OCI-LY7 (cell line): ENCODE results near the gene TSPO. TPM values are rescaled to one million over a fixed set of nuclear protein-coding genes. Genes with fewer than 3 reads are reported as not detected.

Experiments
- BruUV-seq: library from RNA; stranded (reverse); fragments of 400-500 nt; replicated peaks from 2 replicates; lab custom pipeline; 2021; lab: Mats Ljungman, UMichigan
- CTCF ChIA-PET: fragments of 300-600 bp; sonication (Branson Sonifier 250); formaldehyde crosslinking; loops from one replicate; lab custom pipeline; 2022; ENCODE audit warnings: antibody characterized with exemption; ENCODE audit not compliant: unreplicated experiment; lab: Charles Lee
- POLR2A ChIA-PET: fragments of 300-600 bp; sonication (Branson Sonifier 250); formaldehyde crosslinking; loops from one replicate; lab custom pipeline; 2022; ENCODE audit warnings: antibody characterized with exemption; lab: Charles Lee
- DNase-seq: peaks from one replicate; pipeline ENCODE4 v3.0.0-alpha.2; 2015; ENCODE audit warnings: low spot score
- H2AFZ ChIP-seq: fragments of 200-600 bp; sonication (generic), shearing (Covaris generic); 2 replicates; pipeline ENCODE4 v1.6.1; 2014; ENCODE audit warnings: mild to moderate bottlenecking, antibody characterized with exemption, low read length, moderate library complexity
- H3K27ac ChIP-seq: fragments of 200-600 bp; sonication (generic); 2 replicates; pipeline ENCODE4 v1.5.1; 2014; ENCODE audit warnings: mixed run types, low read depth, mild to moderate bottlenecking, moderate library complexity, low read length, inconsistent platforms; ENCODE audit not compliant: poor library complexity, severe bottlenecking
- H3K36me3 ChIP-seq: fragments of 200-600 bp; sonication (generic); 2 replicates; pipeline ENCODE4 v1.6.1; 2014; ENCODE audit warnings: mild to moderate bottlenecking, antibody characterized with exemption, low read length, moderate library complexity, mixed read lengths; ENCODE audit not compliant: insufficient read depth
- H3K4me1 ChIP-seq: fragments of 200-600 bp; sonication (generic); 2 replicates; pipeline ENCODE4 v1.5.1; 2014; ENCODE audit warnings: mild to moderate bottlenecking, low read length; ENCODE audit not compliant: insufficient read depth, poor library complexity, severe bottlenecking
- H3K4me2 ChIP-seq: fragments of 200-600 bp; sonication (generic); 2 replicates; pipeline ENCODE4 v1.6.1; 2014; ENCODE audit warnings: mild to moderate bottlenecking, low read length
- H3K4me3 ChIP-seq: fragments of 200-600 bp; sonication (generic); 2 replicates; pipeline ENCODE4 v1.5.1; 2014; ENCODE audit warnings: mild to moderate bottlenecking, low read depth, low read length; ENCODE audit not compliant: poor library complexity, severe bottlenecking
- H3K79me2 ChIP-seq: fragments of 200-600 bp; sonication (generic); 2 replicates; pipeline ENCODE4 v1.6.1; 2016; ENCODE audit warnings: low read depth, mild to moderate bottlenecking, low read length, moderate library complexity, mixed read lengths; ENCODE audit not compliant: insufficient read depth
- H3K9me2 ChIP-seq: fragments of 200-600 bp; sonication (generic); 2 replicates; pipeline ENCODE4 v1.6.1; 2016; ENCODE audit warnings: mild to moderate bottlenecking, low read length, mixed read lengths; ENCODE audit not compliant: insufficient read depth
- H3K9me3 ChIP-seq: fragments of 200-600 bp; sonication (generic); 2 replicates; pipeline ENCODE4 v1.6.1; 2014; ENCODE audit warnings: mild to moderate bottlenecking, mixed run types, low read length, mixed read lengths
- H4K20me1 ChIP-seq: fragments of 200-600 bp; sonication (generic); 2 replicates; pipeline ENCODE4 v1.6.1; 2014; ENCODE audit warnings: mild to moderate bottlenecking, antibody characterized with exemption, low read length, moderate library complexity, mixed read lengths; ENCODE audit not compliant: insufficient read depth
- CTCF ChIP-seq: fragments of 200-600 bp; sonication (generic); conservative IDR thresholded peaks from 2 replicates; pipeline ENCODE4 v1.5.1; 2014; ENCODE audit warnings: mild to moderate bottlenecking, antibody characterized with exemption, low read length, moderate library complexity, mixed read lengths
- EZH2phosphoT487 ChIP-seq: fragments of 200-600 bp; sonication (generic); IDR thresholded peaks from 2 replicates; pipeline ENCODE4 v1.6.1; 2018; ENCODE audit warnings: low read depth, borderline replicate concordance, mild to moderate bottlenecking, mixed run types, antibody characterized with exemption, low read length, moderate library complexity, mixed read lengths
- intact Hi-C: fragments of 100-400 bp; cut with micrococcal nuclease; formaldehyde crosslinking; loops from one replicate; pipeline ENCODE4 v1.10.0; 2022; ENCODE audit not compliant: unreplicated experiment
- total RNA-seq, 2 experiments: library from RNA; depleted of rRNA in 1 of 2; stranded (reverse); fragments of >200 nt in 1 of 2; shearing (Covaris generic) in 1 of 2; gene quantifications; 2 replicates each; pipeline ENCODE4 v1.2.3, GENCODE V29; 2014 to 2022

Gene TSPO
- total RNA-seq, 2 experiments from 2014 or later, result 47.1 to 69.9 TPM

GRCh38 chr22:43152003-43152356 lies 621 bp downstream of the TSPO start:
- peaks cover 33% of the 10 kb centered on the region for H3K4me1 ChIP-seq
- H3K36me3 ChIP-seq, result no peaks in the 10 kb centered on the region
- POLR2A ChIA-PET, result no interaction called here
- CTCF ChIA-PET, result no interaction called here
- peak overlapping the region; percentile 64 for H3K4me2 ChIP-seq
- peak overlapping the region; percentile 26; the same call in 1 of the 2 replicates for H2AFZ ChIP-seq
- no peaks in the 10 kb centered on the region for H4K20me1 ChIP-seq
- peak overlapping the region; percentile 68 for H3K4me3 ChIP-seq
- no peaks in the 10 kb centered on the region for H3K79me2 ChIP-seq
- no peak overlapping the region for H3K27ac ChIP-seq
- BruUV-seq, result no TSS peak
- intact Hi-C loops, result no loop called here
- DNase-seq, result peak; percentile 23
- H3K9me2 ChIP-seq, result no peaks in the 10 kb centered on the region
- H3K9me3 ChIP-seq, result no peaks in the 10 kb centered on the region
- TF ChIP-seq EZH2phosphoT487, result no peak
- no peak for TF ChIP-seq CTCF

- peak; percentile 33 for DNase-seq
- Histone ChIP-seq H3K4me1 (peaks cover 27% of the 10 kb centered on the region), H3K79me2 (no peaks in the 10 kb centered on the region), H3K9me2 (no peaks in the 10 kb centered on the region), H4K20me1 (no peaks in the 10 kb centered on the region), H3K36me3 (no peaks in the 10 kb centered on the region), H3K4me2 (peak overlapping the region; percentile 64), H2AFZ (peak overlapping the region; percentile 28; the same call in 1 of the 2 replicates), H3K27ac (no peak overlapping the region), H3K9me3 (no peaks in the 10 kb centered on the region), H3K4me3 (peak overlapping the region; percentile 68)
- TF ChIP-seq CTCF (no peak), EZH2phosphoT487 (no peak)
- CTCF ChIA-PET, result no interaction called here
- POLR2A ChIA-PET, result no interaction called here
- BruUV-seq, result no TSS peak
- intact Hi-C loops, result no loop called here
These were observed 1.2 kb downstream of the TSPO start for GRCh38 chr22:43152357-43153071.

GRCh38 chr22:43153899-43154298 lies 2.5 kb downstream of the TSPO start:
- Histone ChIP-seq H3K27ac (no peak overlapping the region), H3K9me3 (no peaks in the 10 kb centered on the region), H3K36me3 (no peaks in the 10 kb centered on the region), H3K9me2 (no peaks in the 10 kb centered on the region), H3K4me1 (peaks cover 14% of the 10 kb centered on the region), H3K4me3 (no peak overlapping the region), H4K20me1 (no peaks in the 10 kb centered on the region), H3K4me2 (peak overlapping the region; percentile 20; the same call in 1 of the 2 replicates), H2AFZ (no peak overlapping the region), H3K79me2 (no peaks in the 10 kb centered on the region)
- POLR2A ChIA-PET, result no interaction called here
- BruUV-seq, result TSS peak; percentile 63
- intact Hi-C loops, result no loop called here
- no peak for DNase-seq
- CTCF ChIA-PET, result no interaction called here
- TF ChIP-seq CTCF, result no peak
